T follicular helper cell (primary cell): Measurements from ENCODE around the gene AGBL2.
"Not testable (repeated sequence)": the region's sequence is repeated elsewhere in the genome, so short reads cannot be mapped to it uniquely, and the experiment has no call there.

Experiments
- DNase-seq: peaks from one replicate; pipeline ENCODE4 v3.0.0-alpha.2; 2020; ENCODE audit warnings: low read depth
- total RNA-seq, 2 experiments: gene quantifications; one replicate each; lab custom pipeline; 2026; lab: John Stamatoyannopoulos, UW

The AGBL2 gene
- total RNA-seq = 1.3 to 2.4 reads per million in 2 experiments

GRCh38 chr11:47715082-47715669 lies at the start of gene AGBL2:
AGBL2 (minus strand) TSS chr11:47715369; CDS start chr11:47714650, 719 bp downstream.
- peak; percentile 76 for DNase-seq

GRCh38 chr11:47759291-47759690 lies 44.1 kb upstream of the AGBL2 start:
- not testable (repeated sequence) for DNase-seq

- no peak for DNase-seq
Observed at GRCh38 chr11:47756208-47756607, 41.0 kb upstream of the AGBL2 start.

- DNase-seq = no peak
Observed at GRCh38 chr11:47750725-47751124, 35.6 kb upstream of the AGBL2 start.

GRCh38 chr11:47742494-47742893 lies 27.3 kb upstream of the AGBL2 start:
- DNase-seq = not testable (repeated sequence)

- DNase-seq = not testable (repeated sequence)
Observed at GRCh38 chr11:47737817-47738216, 22.6 kb upstream of the AGBL2 start.

- no peak for DNase-seq
Observed at GRCh38 chr11:47732271-47732670, 17.1 kb upstream of the AGBL2 start.

- DNase-seq = no peak
Observed at GRCh38 chr11:47731475-47731874, 16.3 kb upstream of the AGBL2 start.

- DNase-seq = no peak
Observed at GRCh38 chr11:47726878-47727514, 11.8 kb upstream of the AGBL2 start.

- DNase-seq = no peak
Observed at GRCh38 chr11:47726118-47726442, 10.9 kb upstream of the AGBL2 start.

GRCh38 chr11:47725442-47726117 lies 10.4 kb upstream of the AGBL2 start:
- DNase-seq = no peak

- no peak for DNase-seq
Observed at GRCh38 chr11:47724041-47724729, 9.0 kb upstream of the AGBL2 start.

- no peak for DNase-seq
Observed at GRCh38 chr11:47723041-47723440, 7.9 kb upstream of the AGBL2 start.

- DNase-seq = no peak
Observed at GRCh38 chr11:47720651-47721050, 5.5 kb upstream of the AGBL2 start.

GRCh38 chr11:47716692-47717091 lies 1.5 kb upstream of the AGBL2 start:
- DNase-seq = no peak

- no peak for DNase-seq
Observed at GRCh38 chr11:47714554-47715081, 551 bp downstream of the AGBL2 start.

GRCh38 chr11:47711816-47712215 lies 3.4 kb downstream of the AGBL2 start:
- no peak for DNase-seq

GRCh38 chr11:47711225-47711624 lies 3.9 kb downstream of the AGBL2 start:
- no peak for DNase-seq

GRCh38 chr11:47707275-47707786 lies 7.8 kb downstream of the AGBL2 start:
- DNase-seq = not testable (repeated sequence)

GRCh38 chr11:47705721-47706120 lies 9.4 kb downstream of the AGBL2 start:
- DNase-seq = no peak

- no peak for DNase-seq
Observed at GRCh38 chr11:47691979-47692378, 23.2 kb downstream of the AGBL2 start.

- DNase-seq = no peak
Observed at GRCh38 chr11:47689480-47689879, 25.7 kb downstream of the AGBL2 start.
